IMR-90 (cell line): ENCODE results near the gene FUS. TPM values are rescaled to one million over a fixed set of nuclear protein-coding genes. Genes with fewer than 3 reads are reported as not detected.

ENCODE experiments used
- ATAC-seq: fragments of 200-7000 bp; cut with Tn5 transposase; 2 replicates; pipeline ENCODE4 v1.9.1; 2020; ENCODE audit warnings: low read depth, mild to moderate bottlenecking, moderate library complexity
- BruUV-seq: library from RNA; stranded (reverse); fragments of 400-500 nt; replicated peaks from 2 replicates; lab custom pipeline; 2021; lab: Mats Ljungman, UMichigan
- CTCF ChIA-PET: fragments of 300-600 bp; formaldehyde crosslinking; extraction: SDS; loops from one replicate; lab custom pipeline; 2021; ENCODE audit warnings: antibody characterized with exemption; lab: Yijun Ruan, JAX
- POLR2A ChIA-PET: fragments of 300-600 bp; sonication (Branson Sonifier 250); formaldehyde crosslinking; loops from one replicate; lab custom pipeline; 2022; ENCODE audit warnings: antibody characterized with exemption; ENCODE audit not compliant: unreplicated experiment; lab: Charles Lee
- DNase-seq: peaks from one replicate; pipeline ENCODE4 v3.0.0; 2013
- H2AFZ ChIP-seq: replicated peaks from 2 replicates; pipeline ENCODE3; 2013; ENCODE audit warnings: low read length, mild to moderate bottlenecking; ENCODE audit not compliant: poor library complexity
- H2AK5ac ChIP-seq: 2 replicates; pipeline ENCODE4 v1.6.1; 2013; ENCODE audit warnings: low read depth, low read length, inconsistent platforms
- H2AK9ac ChIP-seq: replicated peaks from 2 replicates; pipeline ENCODE3; 2013; ENCODE audit warnings: mild to moderate bottlenecking, low read depth, low read length, moderate library complexity; ENCODE audit not compliant: poor library complexity
- H2BK120ac ChIP-seq: 2 replicates; pipeline ENCODE4 v1.6.1; 2013; ENCODE audit warnings: low read depth, low read length, inconsistent platforms
- H2BK15ac ChIP-seq: 3 replicates; pipeline ENCODE4 v1.6.1; 2013; ENCODE audit warnings: low read depth, low read length, inconsistent platforms
- H2BK20ac ChIP-seq: 2 replicates; pipeline ENCODE4 v1.6.1; 2013; ENCODE audit warnings: low read depth, mild to moderate bottlenecking, inconsistent platforms, low read length, moderate library complexity
- H2BK5ac ChIP-seq: 2 replicates; pipeline ENCODE4 v1.6.1; 2013; ENCODE audit warnings: mild to moderate bottlenecking, low read depth, low read length, inconsistent platforms; ENCODE audit not compliant: poor library complexity, severe bottlenecking
- H3K14ac ChIP-seq: replicated peaks from 2 replicates; pipeline ENCODE4 v1.6.1; 2013; ENCODE audit warnings: low read depth, low read length, inconsistent platforms
- H3K18ac ChIP-seq: 2 replicates; pipeline ENCODE4 v1.6.1; 2013; ENCODE audit warnings: low read depth, low read length, control low read depth
- H3K23ac ChIP-seq: 2 replicates; pipeline ENCODE4 v1.6.1; 2013; ENCODE audit warnings: low read depth, low read length, inconsistent platforms
- H3K27ac ChIP-seq: 2 replicates; pipeline ENCODE4 v1.5.1; 2013; ENCODE audit warnings: mild to moderate bottlenecking, control low read depth, low read length; ENCODE audit not compliant: insufficient read depth
- H3K27me3 ChIP-seq: 2 replicates; pipeline ENCODE4 v1.6.1; 2013; ENCODE audit warnings: low read length; ENCODE audit not compliant: control insufficient read depth, insufficient read depth
- H3K36me3 ChIP-seq: 2 replicates; pipeline ENCODE4 v1.6.1; 2013; ENCODE audit warnings: low read length, mixed read lengths; ENCODE audit not compliant: control insufficient read depth, insufficient read depth
- H3K4ac ChIP-seq: 2 replicates; pipeline ENCODE4 v1.6.1; 2013; ENCODE audit warnings: low read depth, low read length, inconsistent platforms
- H3K4me1 ChIP-seq: 2 replicates; pipeline ENCODE4 v1.6.1; 2013; ENCODE audit warnings: low read length, mixed read lengths; ENCODE audit not compliant: control insufficient read depth, insufficient read depth
- H3K4me2 ChIP-seq: 2 replicates; pipeline ENCODE4 v1.6.1; 2013; ENCODE audit warnings: low read depth, mild to moderate bottlenecking, control low read depth, low read length, moderate library complexity
- H3K4me3 ChIP-seq: 2 replicates; pipeline ENCODE4 v1.5.1; 2013; ENCODE audit warnings: low read depth, mild to moderate bottlenecking, control low read depth, low read length, moderate library complexity; ENCODE audit not compliant: insufficient read depth
- H3K56ac ChIP-seq: 2 replicates; pipeline ENCODE4 v1.6.1; 2013; ENCODE audit warnings: low read length, inconsistent platforms; ENCODE audit not compliant: insufficient read depth; ENCODE audit errors: extremely low read depth
- H3K79me1 ChIP-seq, 2 experiments: 2 replicates each; pipeline ENCODE4 v1.6.1; 2013; ENCODE audit warnings: low read length in 2 of 2, inconsistent platforms in 1 of 2, low read depth in 1 of 2
- H3K9ac ChIP-seq: 2 replicates; pipeline ENCODE4 v1.6.1; 2013; ENCODE audit warnings: low read depth, low read length, control low read depth
- H3K9me1 ChIP-seq: 2 replicates; pipeline ENCODE4 v1.6.1; 2013; ENCODE audit warnings: low read length, inconsistent platforms; ENCODE audit not compliant: insufficient read depth
- H3K9me3 ChIP-seq: 2 replicates; pipeline ENCODE4 v1.6.1; 2013; ENCODE audit warnings: low read length; ENCODE audit not compliant: control insufficient read depth, insufficient read depth
- H4K20me1 ChIP-seq: 2 replicates; pipeline ENCODE4 v1.6.1; 2013; ENCODE audit warnings: low read length, inconsistent platforms; ENCODE audit not compliant: insufficient read depth
- H4K5ac ChIP-seq: 2 replicates; pipeline ENCODE4 v1.6.1; 2013; ENCODE audit warnings: mild to moderate bottlenecking, low read depth, low read length, control low read depth
- H4K8ac ChIP-seq, 2 experiments: 2 replicates each; pipeline ENCODE4 v1.6.1; 2013; ENCODE audit warnings: low read depth in 2 of 2, low read length in 2 of 2, control low read depth in 1 of 2, inconsistent platforms in 1 of 2
- H4K91ac ChIP-seq: 2 replicates; pipeline ENCODE4 v1.6.1; 2013; ENCODE audit warnings: low read depth, low read length, inconsistent platforms; ENCODE audit not compliant: insufficient read depth
- CEBPB ChIP-seq: IDR thresholded peaks from 2 replicates; pipeline ENCODE4 v1.6.1; 2012; ENCODE audit warnings: low read depth, low read length, improper control_type of control experiment
- MAZ ChIP-seq: IDR thresholded peaks from 2 replicates; pipeline ENCODE4 v1.6.1; 2012; ENCODE audit warnings: low read depth, mild to moderate bottlenecking, low read length, improper control_type of control experiment, moderate library complexity, borderline replicate concordance
- POLR2A ChIP-seq: IDR thresholded peaks from 2 replicates; pipeline ENCODE4 v1.6.1; 2012; ENCODE audit warnings: mild to moderate bottlenecking, low read depth, low read length
- RAD21 ChIP-seq: IDR thresholded peaks from 2 replicates; pipeline ENCODE4 v1.6.1; 2012; ENCODE audit warnings: low read length, improper control_type of control experiment
- RCOR1 ChIP-seq: IDR thresholded peaks from 2 replicates; pipeline ENCODE4 v1.6.1; 2012; ENCODE audit warnings: mild to moderate bottlenecking, low read length, improper control_type of control experiment; ENCODE audit not compliant: insufficient replicate concordance
- SMC3 ChIP-seq: fragments of 150-350 bp; IDR thresholded peaks from 2 replicates; pipeline ENCODE4 v1.6.1; 2016; ENCODE audit warnings: low read depth, mild to moderate bottlenecking, antibody characterized with exemption, low read length, moderate library complexity
- WGBS, 2 experiments: methylation state at CpG; one replicate each; pipeline versions ENCODE4 v1.1.5 to v1.1.7; 2013; ENCODE audit warnings: missing lambda C conversion rate in 2 of 2; ENCODE audit not compliant: insufficient read length in 1 of 2; ENCODE audit errors: extremely low coverage in 2 of 2; 5-methylcytosine and 5-hydroxymethylcytosine counted together
- dilution Hi-C: fragments of 300-500 bp; cut with HindIII; formaldehyde crosslinking; loops from one replicate; pipeline ENCODE4 v1.14.3; 2018; ENCODE audit warnings: low sequenced_read_pairs; ENCODE audit not compliant: unreplicated experiment
- in situ Hi-C: fragments of 300-500 bp; cut with MboI; formaldehyde crosslinking; loops from 3 replicates; pipeline ENCODE4 v1.14.3; 2019; ENCODE audit warnings: low sequenced_read_pairs, inconsistent platforms, mixed read lengths
- intact Hi-C: fragments of 100-400 bp; cut with micrococcal nuclease; formaldehyde crosslinking; loops from 2 replicates; pipeline ENCODE4 v1.10.0; 2022
- polyA plus RNA-seq, 3 experiments: library from polyadenylated mRNA; depleted of rRNA; stranded (reverse); fragments of >200 nt; gene quantifications; 2 replicates each; pipeline ENCODE4 v1.2.3, GENCODE V29; 2012; ENCODE audit warnings: low replicate concordance in 1 of 3
- total RNA-seq: library from RNA; depleted of rRNA; stranded (reverse); fragments of >200 nt; gene quantifications from 2 replicates; pipeline ENCODE4 v1.2.3, GENCODE V29; 2012
- TF ChIP-seq, protein P1 (sequence below): fragments of 150-350 bp; IDR thresholded peaks from 2 replicates; pipeline ENCODE4 v1.6.1; 2016; ENCODE audit warnings: low read depth, mild to moderate bottlenecking, low read length, moderate library complexity, borderline replicate concordance
- TF ChIP-seq, protein P2 (sequence below): fragments of 150-350 bp; IDR thresholded peaks from 2 replicates; pipeline ENCODE4 v1.6.1; 2017; ENCODE audit warnings: mild to moderate bottlenecking, antibody characterized with exemption, low read length, low read depth
- TF ChIP-seq, protein P3 (sequence below): conservative IDR thresholded peaks from 2 replicates; pipeline ENCODE4 v1.5.1; 2012; ENCODE audit warnings: mild to moderate bottlenecking, low read depth, low read length, improper control_type of control experiment

Gene FUS
- total and polyA plus RNA-seq, 2 of the 4 experiments (the other 2 are of a cell fraction): 42.8 to 340 TPM

- WGBS, 2 experiments: 70% methylated on average over 2 of the region's 11 CpGs; no CpG with 5 or more reads in 1 of the 2 experiments
- Histone ChIP-seq H3K9ac (no peak within 1 kb of the TSS), H4K91ac (no peak within 1 kb of the TSS), H2AFZ (no peak within 1 kb of the TSS), H3K18ac (no peak within 1 kb of the TSS), H3K27me3 (peaks cover 40% of the 10 kb centered on the region), H2BK120ac (no peak within 1 kb of the TSS), H2BK20ac (no peak within 1 kb of the TSS), H3K4me1 (no peaks in the 10 kb centered on the region), H3K23ac (no peak within 1 kb of the TSS), H3K9me3 (no peaks in the 10 kb centered on the region), H3K4me2 (no peak within 1 kb of the TSS), H3K9me1 (no peaks in the 10 kb centered on the region), H2AK9ac (peak within 1 kb of the TSS; percentile 71), H2AK5ac (no peak within 1 kb of the TSS), H3K4me3 (no peak within 1 kb of the TSS), H4K20me1 (no peaks in the 10 kb centered on the region; the same call in 1 of the 2 replicates), H2BK5ac (no peak within 1 kb of the TSS), H3K4ac (no peak within 1 kb of the TSS), H4K5ac (no peak within 1 kb of the TSS), H3K56ac (no peak within 1 kb of the TSS), H4K8ac (no peak within 1 kb of the TSS), H2BK15ac (no peak within 1 kb of the TSS), H3K27ac (no peak within 1 kb of the TSS), H3K36me3 (no peaks in the 10 kb centered on the region), H3K79me1 (no peaks in the 10 kb centered on the region), H3K14ac (no peak within 1 kb of the TSS)
- ATAC-seq (no peak), DNase-seq (no peak)
- ChIA-PET CTCF (no interaction called here), POLR2A (interaction anchor here (0.5 kb wide), 1 partner anchor 104 kb away, joined by 3 read pairs; no protein-coding TSS in a partner anchor)
- intact Hi-C loops: no loop called here
- TF ChIP-seq, protein P1, sequence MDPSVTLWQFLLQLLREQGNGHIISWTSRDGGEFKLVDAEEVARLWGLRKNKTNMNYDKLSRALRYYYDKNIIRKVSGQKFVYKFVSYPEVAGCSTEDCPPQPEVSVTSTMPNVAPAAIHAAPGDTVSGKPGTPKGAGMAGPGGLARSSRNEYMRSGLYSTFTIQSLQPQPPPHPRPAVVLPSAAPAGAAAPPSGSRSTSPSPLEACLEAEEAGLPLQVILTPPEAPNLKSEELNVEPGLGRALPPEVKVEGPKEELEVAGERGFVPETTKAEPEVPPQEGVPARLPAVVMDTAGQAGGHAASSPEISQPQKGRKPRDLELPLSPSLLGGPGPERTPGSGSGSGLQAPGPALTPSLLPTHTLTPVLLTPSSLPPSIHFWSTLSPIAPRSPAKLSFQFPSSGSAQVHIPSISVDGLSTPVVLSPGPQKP: no peak
- TF ChIP-seq CEBPB (no peak), POLR2A (no peak), SMC3 (no peak), RAD21 (no peak), RCOR1 (no peak), MAZ (no peak)
- TF ChIP-seq, protein P2, sequence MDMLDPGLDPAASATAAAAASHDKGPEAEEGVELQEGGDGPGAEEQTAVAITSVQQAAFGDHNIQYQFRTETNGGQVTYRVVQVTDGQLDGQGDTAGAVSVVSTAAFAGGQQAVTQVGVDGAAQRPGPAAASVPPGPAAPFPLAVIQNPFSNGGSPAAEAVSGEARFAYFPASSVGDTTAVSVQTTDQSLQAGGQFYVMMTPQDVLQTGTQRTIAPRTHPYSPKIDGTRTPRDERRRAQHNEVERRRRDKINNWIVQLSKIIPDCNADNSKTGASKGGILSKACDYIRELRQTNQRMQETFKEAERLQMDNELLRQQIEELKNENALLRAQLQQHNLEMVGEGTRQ: no peak
- TF ChIP-seq, protein P3, sequence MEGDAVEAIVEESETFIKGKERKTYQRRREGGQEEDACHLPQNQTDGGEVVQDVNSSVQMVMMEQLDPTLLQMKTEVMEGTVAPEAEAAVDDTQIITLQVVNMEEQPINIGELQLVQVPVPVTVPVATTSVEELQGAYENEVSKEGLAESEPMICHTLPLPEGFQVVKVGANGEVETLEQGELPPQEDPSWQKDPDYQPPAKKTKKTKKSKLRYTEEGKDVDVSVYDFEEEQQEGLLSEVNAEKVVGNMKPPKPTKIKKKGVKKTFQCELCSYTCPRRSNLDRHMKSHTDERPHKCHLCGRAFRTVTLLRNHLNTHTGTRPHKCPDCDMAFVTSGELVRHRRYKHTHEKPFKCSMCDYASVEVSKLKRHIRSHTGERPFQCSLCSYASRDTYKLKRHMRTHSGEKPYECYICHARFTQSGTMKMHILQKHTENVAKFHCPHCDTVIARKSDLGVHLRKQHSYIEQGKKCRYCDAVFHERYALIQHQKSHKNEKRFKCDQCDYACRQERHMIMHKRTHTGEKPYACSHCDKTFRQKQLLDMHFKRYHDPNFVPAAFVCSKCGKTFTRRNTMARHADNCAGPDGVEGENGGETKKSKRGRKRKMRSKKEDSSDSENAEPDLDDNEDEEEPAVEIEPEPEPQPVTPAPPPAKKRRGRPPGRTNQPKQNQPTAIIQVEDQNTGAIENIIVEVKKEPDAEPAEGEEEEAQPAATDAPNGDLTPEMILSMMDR: no peak
- dilution Hi-C loops: no loop called here
- in situ Hi-C loops: no loop called here
- BruUV-seq: no TSS peak
These were observed 29.7 kb upstream of the FUS start, which contains the start of gene PRSS36 for GRCh38 chr16:31149894-31150890. PRSS36 (minus strand) TSS chr16:31150066; CDS start chr16:31150035, 31 bp downstream.
